ENCODE results near the gene PIAS4. TPM values are rescaled to one million over a fixed set of nuclear protein-coding genes. Genes with fewer than 3 reads are reported as not detected.
"Not testable (repeated sequence)": the region's sequence is repeated elsewhere in the genome, so short reads cannot be mapped to it uniquely, and the experiment has no call there.

Gene PIAS4
- total RNA-seq, 2 donors from 2014 or later = 25.1 to 27.7 TPM

- peak; percentile 58 to 73 for DNase-seq
- ATAC-seq = peak; percentile 42
- intact Hi-C loops (cut with DNase I, micrococcal nuclease) = loop anchor here in 1 of 2 donors (10.0 kb wide), 1 partner anchor 218 kb away; no protein-coding TSS in a partner anchor
Measured at GRCh38 chr19:3986260-3987041, 21.1 kb upstream of the PIAS4 start.

DNA sequence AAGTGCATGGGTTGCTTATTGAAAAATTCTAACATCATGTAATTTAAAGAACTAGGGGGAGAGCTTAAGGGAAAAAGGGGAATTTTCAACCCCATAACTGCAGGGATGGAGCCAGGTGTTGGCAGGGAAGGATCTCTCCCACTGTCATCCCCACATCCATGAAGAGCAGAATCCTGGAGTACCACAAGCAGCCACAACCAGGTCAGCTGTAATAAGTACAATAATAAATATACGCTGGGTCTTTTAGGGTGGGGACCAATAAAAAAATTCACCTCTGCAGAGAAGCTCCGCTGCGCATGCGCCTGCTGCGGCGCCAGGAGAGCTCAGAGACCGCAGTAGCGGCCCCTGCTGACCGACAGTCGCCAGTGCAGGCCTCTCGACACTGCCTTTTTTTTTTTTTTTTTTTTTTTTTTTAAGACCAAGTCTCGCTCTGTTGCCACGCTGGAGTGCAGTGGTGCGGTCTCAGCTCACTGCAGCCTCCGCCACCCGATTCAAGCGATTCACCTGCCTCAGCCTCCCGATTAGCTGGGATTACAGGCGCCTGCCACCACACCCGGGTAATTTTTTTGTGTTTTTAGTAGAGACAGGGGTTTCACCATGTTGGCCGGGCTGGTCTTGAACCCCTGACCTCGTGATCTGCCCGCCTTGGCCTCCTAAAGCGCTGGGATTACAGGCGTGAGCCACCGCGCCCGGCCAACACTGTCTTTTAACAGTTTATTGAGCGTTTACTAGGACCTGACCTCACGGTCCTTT, 19.7 kb upstream of the PIAS4 start:
- DNase-seq = peak; percentile 81 to 94
- ATAC-seq = peak; percentile 37
- intact Hi-C loops (cut with DNase I, micrococcal nuclease) = loop anchor here in 1 of 2 donors (10.0 kb wide), 1 partner anchor 217 kb away; no protein-coding TSS in a partner anchor

GRCh38 chr19:3990815-3991117, 16.8 kb upstream of the PIAS4 start:
- ATAC-seq (no peak), DNase-seq (no peak)
- intact Hi-C loops (cut with DNase I, micrococcal nuclease) = no loop called here

DNA sequence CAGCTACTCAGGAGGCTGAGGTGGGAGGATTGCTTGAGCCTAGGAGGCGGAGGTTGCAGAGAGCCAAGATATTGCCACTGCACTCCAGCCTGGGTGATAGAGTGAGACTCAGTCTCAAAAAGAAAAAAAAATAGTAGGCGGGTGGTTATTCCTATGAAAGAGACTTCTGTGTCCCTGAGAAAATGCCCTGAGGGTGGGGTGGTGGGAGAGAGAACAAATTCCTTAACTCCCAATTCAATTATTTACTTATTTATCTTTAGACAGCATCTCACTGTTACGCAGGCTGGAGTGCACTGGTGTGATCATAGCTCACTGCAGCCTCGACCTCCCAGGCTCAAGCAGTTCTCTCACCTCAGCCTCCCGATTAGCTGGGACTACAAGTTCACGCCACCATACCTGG, 11.9 kb upstream of the PIAS4 start:
- intact Hi-C loops (cut with DNase I, micrococcal nuclease) = no loop called here
- ATAC-seq = no peak

GRCh38 chr19:3998667-3999412, 8.7 kb upstream of the PIAS4 start:
- intact Hi-C loops (cut with DNase I, micrococcal nuclease); ATAC-seq; DNase-seq: not testable (repeated sequence)

More for the DNA sequence above, 11.9 kb upstream of the PIAS4 start:
- no peak for DNase-seq

DNA sequence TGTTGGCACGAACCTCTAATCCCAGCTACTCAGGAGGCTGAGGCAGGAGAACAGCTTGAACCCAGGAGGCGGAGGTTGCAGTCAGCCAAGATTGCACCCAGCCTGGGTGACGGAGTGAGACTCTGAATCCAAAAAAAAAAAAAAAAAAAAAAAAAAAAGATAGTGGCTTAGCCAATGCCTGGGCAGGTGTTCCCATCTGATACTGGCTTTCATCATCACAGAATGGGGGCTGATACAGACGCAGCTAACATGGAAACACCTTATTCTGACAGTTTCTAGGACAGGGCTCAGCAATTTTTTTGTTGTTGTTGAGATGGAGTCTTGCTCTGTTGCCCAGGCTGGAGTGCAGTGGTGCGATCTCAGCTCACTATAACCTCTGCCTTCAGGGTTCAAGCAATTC, 6.7 kb upstream of the PIAS4 start:
- ATAC-seq; intact Hi-C loops (cut with DNase I, micrococcal nuclease); DNase-seq: not testable (repeated sequence)

DNA sequence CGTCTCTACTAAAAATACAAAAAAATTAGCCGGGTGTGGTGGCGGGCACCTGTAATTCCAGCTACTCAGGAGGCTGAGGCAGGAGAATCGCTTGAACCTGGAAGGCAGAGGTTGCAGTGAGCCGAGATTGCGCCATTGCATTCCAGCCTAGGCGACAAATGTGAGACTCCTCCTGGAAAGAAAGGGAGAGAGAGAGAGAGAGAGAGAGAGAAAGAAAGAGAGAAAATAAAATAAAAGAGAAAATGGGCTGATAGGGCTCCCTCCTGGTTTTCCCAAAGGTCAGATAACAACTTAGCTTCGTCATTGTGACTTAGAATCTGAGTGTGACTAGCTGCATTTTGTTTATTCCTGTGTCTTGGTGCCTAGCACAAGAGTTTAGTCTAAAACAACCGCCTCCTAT, 2.1 kb upstream of the PIAS4 start:
- ATAC-seq; intact Hi-C loops (cut with DNase I, micrococcal nuclease); DNase-seq: not testable (repeated sequence)

DNA sequence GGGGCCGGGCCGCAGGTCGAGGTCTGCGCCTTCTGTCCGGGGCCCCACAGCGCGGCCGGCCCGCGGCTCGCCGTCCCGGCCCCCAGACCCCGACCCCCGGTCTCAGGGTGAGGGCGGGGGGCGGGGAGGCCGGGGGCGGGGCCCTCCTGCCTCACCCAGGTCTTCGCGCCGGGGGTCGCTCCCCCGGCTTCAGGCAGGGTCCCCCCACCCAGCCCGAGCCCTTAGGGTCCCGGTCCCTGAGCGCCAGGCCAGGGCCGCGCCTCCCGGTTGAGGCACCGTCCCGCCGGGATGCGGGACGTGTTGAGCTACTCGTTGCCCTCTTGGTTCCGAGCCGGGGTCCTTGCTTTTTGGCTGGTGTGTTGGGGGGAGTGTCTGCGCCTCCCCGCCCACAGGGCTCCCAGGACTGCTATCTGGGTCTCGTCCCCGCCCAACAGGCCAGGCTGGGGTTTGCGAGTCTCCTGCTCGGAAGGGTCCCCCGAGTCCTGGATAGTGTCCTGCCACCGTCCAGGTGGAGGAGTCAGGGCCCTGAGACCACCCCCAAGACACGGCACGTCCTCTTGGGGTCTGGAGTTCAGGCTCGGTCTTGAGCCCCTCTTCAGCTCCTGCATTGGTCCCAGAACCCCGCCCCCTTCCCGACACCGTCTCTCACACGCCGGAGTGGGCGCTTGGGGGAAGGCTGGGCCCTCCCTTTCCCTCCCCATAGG, 452 bp downstream of the PIAS4 start:
- DNase-seq = peak; percentile 53 to 59
- ATAC-seq = peak; percentile 1
- intact Hi-C loops (cut with DNase I, micrococcal nuclease) = no loop called here

- intact Hi-C loops (cut with DNase I, micrococcal nuclease) = no loop called here
- DNase-seq (no peak), ATAC-seq (no peak)
Measured at GRCh38 chr19:4009990-4010807, 2.7 kb downstream of the PIAS4 start.

DNA sequence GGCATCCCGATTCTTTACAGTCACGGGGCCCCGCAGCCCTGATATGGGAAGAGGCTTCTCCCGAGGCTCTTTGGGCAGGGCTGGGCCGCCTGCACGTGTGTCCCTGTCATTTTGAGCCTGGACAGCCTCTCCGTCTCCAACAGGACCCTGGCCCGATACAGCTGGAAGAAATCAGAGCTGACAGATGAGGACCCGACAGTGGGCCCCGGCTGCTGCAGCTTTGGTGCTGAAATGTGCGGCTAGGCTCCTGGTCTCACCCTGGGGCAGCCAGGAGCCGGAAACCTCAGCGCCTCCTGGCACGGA, 3.2 kb downstream of the PIAS4 start:
- ATAC-seq (no peak), DNase-seq (no peak)
- intact Hi-C loops (cut with DNase I, micrococcal nuclease) = no loop called here

DNA sequence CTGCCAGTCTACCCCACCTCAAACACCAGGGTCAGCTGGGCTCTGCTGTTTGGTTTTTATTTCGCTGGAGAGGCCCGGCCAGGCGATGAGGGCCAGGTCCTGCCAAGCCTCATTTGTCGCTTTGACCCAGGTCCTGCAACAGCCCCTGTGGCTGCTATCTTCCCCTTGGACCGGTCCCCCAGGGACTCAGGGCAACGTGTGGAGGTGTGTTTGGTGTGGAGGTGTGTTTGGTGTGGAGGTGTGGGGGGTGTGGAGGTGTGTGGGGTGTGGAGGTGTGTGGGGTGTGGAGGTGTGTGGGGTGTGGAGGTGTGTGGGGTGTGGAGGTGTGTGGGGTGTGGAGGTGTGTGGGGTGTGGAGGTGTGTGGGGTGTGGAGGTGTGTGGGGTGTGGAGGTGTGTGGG, 3.9 kb downstream of the PIAS4 start:
- intact Hi-C loops (cut with DNase I, micrococcal nuclease); DNase-seq; ATAC-seq: not testable (repeated sequence)

DNA sequence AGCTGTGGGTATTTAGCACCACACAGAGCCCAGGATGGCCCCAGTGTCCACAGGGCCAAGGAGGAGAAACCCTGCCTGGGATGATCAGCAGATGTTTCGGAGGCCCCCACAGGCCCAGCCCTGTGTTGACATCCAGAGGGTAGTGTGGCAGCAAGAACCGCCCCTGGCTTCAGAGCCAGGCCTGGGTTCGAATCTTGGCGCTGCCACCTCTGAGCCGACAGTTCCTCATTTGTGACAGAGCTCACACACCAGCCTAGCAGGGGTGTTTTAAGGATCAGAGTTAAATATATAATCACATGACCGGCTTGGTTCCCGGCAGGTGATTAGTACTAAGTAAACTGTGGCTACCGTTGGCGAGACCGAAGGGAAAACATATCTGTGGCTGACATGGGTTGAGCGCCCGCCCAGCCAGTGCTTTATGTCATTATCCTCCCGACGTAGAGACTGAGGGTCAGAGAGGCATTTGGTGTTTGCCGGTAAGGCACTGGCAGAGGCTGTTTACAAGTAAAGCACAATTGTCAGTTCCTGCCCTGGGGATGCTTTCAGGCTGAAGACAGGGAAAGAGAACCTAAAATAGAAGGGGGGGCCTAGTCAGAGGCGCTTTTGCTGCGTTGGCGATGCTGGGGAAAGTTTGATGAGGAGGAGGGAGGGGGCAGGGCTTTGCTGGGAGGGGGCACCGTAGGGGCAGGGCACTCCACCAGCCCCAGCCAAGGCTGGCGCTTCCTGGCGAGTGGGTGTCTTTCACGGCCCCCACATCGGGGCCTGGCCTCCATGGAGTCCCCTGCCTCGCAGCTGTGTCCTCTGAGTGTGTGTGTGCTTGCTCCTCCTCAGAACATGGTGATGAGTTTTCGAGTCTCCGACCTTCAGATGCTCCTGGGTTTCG, 4.8 kb downstream of the PIAS4 start:
- intact Hi-C loops (cut with DNase I, micrococcal nuclease) = no loop called here
- ATAC-seq = peak; percentile 40
- peak; percentile 54 to 56 for DNase-seq

GRCh38 chr19:4012975-4013634, 5.6 kb downstream of the PIAS4 start:
- no peak for DNase-seq

DNA sequence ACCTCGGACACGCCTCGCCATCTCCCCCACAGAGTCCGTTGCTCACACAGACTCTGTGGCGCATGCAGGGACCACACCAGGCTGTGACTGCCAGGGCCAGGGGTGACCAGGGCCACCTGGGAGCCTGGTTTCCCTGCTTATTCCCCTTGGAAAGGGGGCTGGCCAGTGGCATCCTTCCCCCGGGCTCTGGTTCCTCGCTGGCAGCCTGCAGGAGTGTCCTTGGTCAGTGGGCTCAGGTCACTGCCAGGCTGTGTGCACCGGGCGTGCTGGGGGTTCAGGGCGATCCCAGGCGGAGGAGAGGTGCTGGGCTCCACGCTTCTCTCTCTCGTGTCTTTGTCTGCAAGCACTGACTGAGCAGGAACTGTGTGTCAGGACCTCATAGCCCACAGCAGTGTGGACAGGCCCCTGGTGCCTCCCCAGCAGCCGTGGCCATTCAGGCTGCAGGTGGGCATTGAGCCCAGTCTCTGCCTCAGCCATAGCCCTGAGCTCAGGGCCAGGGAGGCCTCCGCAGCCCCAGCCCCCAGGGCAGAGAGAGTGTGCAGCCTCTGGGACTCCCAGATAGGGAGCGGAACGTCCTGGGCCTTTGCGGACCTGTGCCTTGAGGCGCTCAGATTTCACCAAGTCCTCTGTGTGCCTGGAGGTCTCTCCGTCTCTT, 6.5 kb downstream of the PIAS4 start:
- DNase-seq (no peak), ATAC-seq (no peak)
- intact Hi-C loops (cut with DNase I, micrococcal nuclease) = no loop called here

More at GRCh38 chr19:4012975-4013634, 5.6 kb downstream of the PIAS4 start:
- ATAC-seq = no peak
- intact Hi-C loops (cut with DNase I, micrococcal nuclease) = no loop called here

- DNase-seq (no peak), ATAC-seq (peak; percentile 21)
- intact Hi-C loops (cut with DNase I, micrococcal nuclease) = no loop called here
Measured at GRCh38 chr19:4014541-4015491, 7.3 kb downstream of the PIAS4 start.
